MCF 10A (cell line): ENCODE data around the gene AGAP1. TPM values are rescaled to one million over a fixed set of nuclear protein-coding genes. Genes with fewer than 3 reads are reported as not detected.

Source experiments
- BruUV-seq: library from RNA; stranded (reverse); fragments of 400-500 nt; replicated peaks from 2 replicates; lab custom pipeline; 2021; lab: Mats Ljungman, UMichigan
- CTCF ChIA-PET: fragments of 300-600 bp; sonication (Branson Sonifier 250); formaldehyde crosslinking; extraction: SDS; loops from one replicate; lab custom pipeline; 2021; ENCODE audit warnings: antibody characterized with exemption, inconsistent platforms; lab: Yijun Ruan, JAX
- POLR2A ChIA-PET: fragments of 300-600, 350-650 bp; sonication (Branson Sonifier 250); formaldehyde crosslinking; extraction: SDS; loops from one replicate; lab custom pipeline; 2020; ENCODE audit warnings: antibody characterized with exemption, inconsistent platforms; lab: Yijun Ruan, JAX
- DNase-seq: peaks from one replicate; pipeline ENCODE4 v3.0.0-alpha.2; 2018; ENCODE audit not compliant: unreplicated experiment
- H3K27ac Mint-ChIP-seq: one replicate; pipeline ENCODE4 v1.8.0; 2022; ENCODE audit warnings: mild to moderate bottlenecking, low read depth, mixed read lengths; ENCODE audit not compliant: unreplicated experiment
- H3K27me3 Mint-ChIP-seq: one replicate; pipeline ENCODE4 v1.8.0; 2022; ENCODE audit warnings: mixed read lengths; ENCODE audit not compliant: insufficient read depth, unreplicated experiment
- H3K36me3 Mint-ChIP-seq: one replicate; pipeline ENCODE4 v1.8.0; 2022; ENCODE audit warnings: mild to moderate bottlenecking, moderate library complexity, mixed read lengths; ENCODE audit not compliant: insufficient read depth, unreplicated experiment
- H3K4me1 Mint-ChIP-seq: one replicate; pipeline ENCODE4 v1.8.0; 2022; ENCODE audit warnings: mixed read lengths; ENCODE audit not compliant: insufficient read depth, unreplicated experiment
- H3K4me3 Mint-ChIP-seq: one replicate; pipeline ENCODE4 v1.8.0; 2022; ENCODE audit warnings: mild to moderate bottlenecking, moderate library complexity, mixed read lengths; ENCODE audit not compliant: unreplicated experiment
- H3K9me3 Mint-ChIP-seq: one replicate; pipeline ENCODE4 v1.8.0; 2022; ENCODE audit warnings: mixed read lengths; ENCODE audit not compliant: unreplicated experiment
- CTCF ChIP-seq: fragments of 200-600 bp; IDR thresholded peaks from one replicate; pipeline ENCODE4 v1.8.0; 2022; ENCODE audit warnings: antibody characterized with exemption, mild to moderate bottlenecking; ENCODE audit not compliant: unreplicated experiment
- intact Hi-C: fragments of 100-400 bp; cut with micrococcal nuclease; formaldehyde crosslinking; loops from 2 replicates; pipeline ENCODE4 v1.14.1; 2022
- total RNA-seq: library from RNA; stranded (reverse); gene quantifications from 2 replicates; pipeline ENCODE4 v1.2.3, GENCODE V29; 2022

AGAP1 gene
- total RNA-seq, 1 experiment from 2014 or later: 41.3 TPM

DNA sequence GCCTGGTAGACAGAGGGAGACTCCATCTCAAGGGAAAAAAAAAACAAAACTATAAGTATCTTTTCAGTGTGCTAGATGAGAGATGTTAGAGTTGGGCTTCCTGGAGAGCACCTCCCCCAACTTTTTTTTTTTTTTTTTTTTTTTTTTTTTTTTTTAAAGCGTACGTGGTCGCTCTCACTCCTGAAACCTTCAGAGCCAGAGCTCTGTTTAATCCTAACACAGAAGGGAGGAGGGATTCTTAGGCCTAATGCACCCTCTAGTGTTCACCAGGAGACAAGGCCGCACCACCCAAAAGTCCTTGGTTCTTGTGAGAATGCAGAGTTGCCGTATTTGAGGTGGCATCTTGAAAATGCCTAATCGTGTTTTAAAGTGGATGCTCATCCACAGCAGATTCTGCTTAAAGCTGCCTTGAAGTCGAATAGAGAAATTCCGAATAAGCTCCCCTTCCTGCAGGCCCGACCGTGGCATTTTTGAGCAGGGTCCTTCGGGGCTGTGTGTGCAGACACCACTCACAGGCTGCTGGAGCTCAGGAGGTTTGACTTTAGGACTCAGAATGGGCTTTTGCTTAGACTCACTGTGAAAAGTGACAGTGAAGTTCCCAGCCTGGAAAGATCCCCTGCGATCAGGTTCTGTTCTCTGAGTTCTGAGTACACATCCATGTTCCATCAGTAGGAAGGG is 252.6 kb downstream of the AGAP1 start:
- no peaks in the 10 kb centered on the region for H3K27me3 Mint-ChIP-seq
- peak; percentile 90 for DNase-seq
- peak overlapping the region; percentile 93 for H3K27ac Mint-ChIP-seq
- ChIA-PET CTCF (interaction anchor here (0.6 to 10.8 kb wide), 41 partner anchors 8 to 1201 kb away, joined by 3 to 240 read pairs (median 5); no protein-coding TSS in a partner anchor), POLR2A (interaction anchor here (0.6 to 2.6 kb wide), 18 partner anchors 10 to 1982 kb away, joined by 3 to 36 read pairs (median 4); no protein-coding TSS in a partner anchor)
- intact Hi-C loops: loop anchor here (1.0 to 10.0 kb wide), 6 partner anchors 80 to 1192 kb away; no protein-coding TSS in a partner anchor
- H3K36me3 Mint-ChIP-seq: peaks cover 40% of the 10 kb centered on the region
- H3K4me3 Mint-ChIP-seq: peak overlapping the region; percentile 72
- H3K9me3 Mint-ChIP-seq: no peaks in the 10 kb centered on the region
- BruUV-seq: no TSS peak
- TF ChIP-seq CTCF: peak; percentile 74
- peaks cover 42% of the 10 kb centered on the region for H3K4me1 Mint-ChIP-seq

DNA sequence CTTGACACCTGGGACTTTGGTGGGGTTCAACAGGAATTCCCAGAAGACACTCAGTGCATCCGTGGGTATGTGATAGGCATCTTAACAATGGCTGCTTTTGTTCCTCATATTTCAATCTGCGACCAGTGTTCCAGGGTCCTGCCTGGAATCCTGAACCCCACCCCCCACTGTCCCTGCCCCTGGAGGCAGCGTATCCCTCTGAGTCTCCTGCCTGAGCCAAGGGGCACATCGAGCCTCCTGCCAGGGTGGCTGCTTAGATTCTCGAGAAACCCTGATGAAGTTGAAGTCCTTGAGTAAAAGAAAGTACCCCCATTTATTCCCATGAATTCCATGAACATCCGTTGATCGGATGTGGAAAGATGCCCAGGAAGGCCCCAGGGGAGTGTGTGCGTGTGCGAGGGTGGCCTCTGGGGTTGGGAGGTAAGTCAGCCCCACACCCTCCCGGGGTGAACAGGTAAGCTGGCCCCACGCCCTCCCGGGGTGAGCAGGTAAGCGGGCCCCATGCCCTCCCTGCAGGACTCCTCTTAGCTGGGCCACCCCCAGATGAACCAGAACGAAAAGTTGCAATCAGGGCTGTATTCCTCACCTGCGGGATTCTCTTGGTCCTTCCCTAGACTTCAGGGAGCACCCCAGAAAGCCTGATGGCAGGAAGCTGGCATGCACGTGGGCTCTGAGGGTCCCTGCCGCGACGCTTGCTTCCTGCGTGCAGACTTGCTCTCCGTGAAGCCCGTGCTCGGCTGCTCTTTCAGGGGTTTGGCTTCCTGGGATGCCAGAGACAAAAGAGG is 253.3 kb downstream of the AGAP1 start:
- Mint-ChIP-seq H3K27me3 (no peaks in the 10 kb centered on the region), H3K4me3 (peak overlapping the region; percentile 72), H3K9me3 (no peaks in the 10 kb centered on the region), H3K27ac (peak overlapping the region; percentile 93), H3K4me1 (peaks cover 42% of the 10 kb centered on the region), H3K36me3 (peaks cover 47% of the 10 kb centered on the region)
- TSS peak; percentile 56 for BruUV-seq
- intact Hi-C loops: loop anchor here (2.0 to 10.0 kb wide), 4 partner anchors 80 to 1192 kb away; no protein-coding TSS in a partner anchor
- POLR2A ChIA-PET: interaction anchor here (0.7 to 2.6 kb wide), 15 partner anchors 9 to 1812 kb away, joined by 3 to 36 read pairs (median 4); no protein-coding TSS in a partner anchor
- no peak for TF ChIP-seq CTCF
- CTCF ChIA-PET: interaction anchor here (0.7 to 10.8 kb wide), 32 partner anchors 7 to 636 kb away, joined by 3 to 240 read pairs (median 6); no protein-coding TSS in a partner anchor
- no peak for DNase-seq

DNA sequence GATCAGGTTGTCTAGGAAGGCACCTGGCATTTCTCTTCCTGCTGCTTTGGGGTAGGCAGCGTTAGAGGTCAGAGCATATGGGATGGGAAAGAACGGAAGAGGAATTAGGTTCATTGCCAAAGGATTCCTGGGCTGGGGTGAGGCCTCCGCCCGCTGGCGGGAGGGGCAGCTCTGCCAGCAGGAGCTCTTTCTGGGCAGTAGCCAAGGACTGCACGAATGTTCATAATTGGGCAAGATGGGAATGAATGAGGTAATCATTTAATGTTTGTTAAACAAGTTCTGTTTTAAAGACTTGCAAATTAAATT is 253.9 kb downstream of the AGAP1 start:
- peak; percentile 95 for DNase-seq
- Mint-ChIP-seq H3K36me3 (peaks cover 47% of the 10 kb centered on the region), H3K27me3 (no peaks in the 10 kb centered on the region), H3K4me1 (peaks cover 42% of the 10 kb centered on the region), H3K27ac (peak overlapping the region; percentile 93), H3K9me3 (no peaks in the 10 kb centered on the region), H3K4me3 (peak overlapping the region; percentile 72)
- no TSS peak for BruUV-seq
- intact Hi-C loops: loop anchor here (2.0 to 10.0 kb wide), 4 partner anchors 81 to 1193 kb away; no protein-coding TSS in a partner anchor
- TF ChIP-seq CTCF: no peak
- ChIA-PET POLR2A (interaction anchor here (0.7 to 2.5 kb wide), 11 partner anchors 11 to 1811 kb away, joined by 3 to 16 read pairs (median 3); no protein-coding TSS in a partner anchor), CTCF (interaction anchor here (0.6 to 10.8 kb wide), 8 partner anchors 18 to 1199 kb away, joined by 3 to 240 read pairs (median 6); no protein-coding TSS in a partner anchor)
